GM23338 (cell line): ENCODE data around the gene GRIK4.

Source experiments
- CTCF ChIP-seq, 2 experiments: fragments of 200-600 bp in 1 of 2; sonication (generic) in 1 of 2; conservative IDR thresholded peaks; 2 replicates each; pipeline versions ENCODE4 v1.5.1 to v1.6.1; 2016 to 2017; ENCODE audit warnings: antibody characterized with exemption in 2 of 2, low read depth in 2 of 2, mild to moderate bottlenecking in 2 of 2, moderate library complexity in 1 of 2
- POLR2AphosphoS5 ChIP-seq: IDR thresholded peaks from 2 replicates; pipeline ENCODE4 v1.6.1; 2016; ENCODE audit warnings: antibody characterized with exemption, low read depth

- TF ChIP-seq CTCF (conservative IDR thresholded peaks at IDR 0.05; ENCODE audit: low read depth in 2 of 2) (no peak), POLR2AphosphoS5 (no peak)
Observed at GRCh38 chr11:120816176-120816575, 304.6 kb downstream of the GRIK4 start.
